ENCODE results near the gene CUX1.

The CUX1 gene

DNA sequence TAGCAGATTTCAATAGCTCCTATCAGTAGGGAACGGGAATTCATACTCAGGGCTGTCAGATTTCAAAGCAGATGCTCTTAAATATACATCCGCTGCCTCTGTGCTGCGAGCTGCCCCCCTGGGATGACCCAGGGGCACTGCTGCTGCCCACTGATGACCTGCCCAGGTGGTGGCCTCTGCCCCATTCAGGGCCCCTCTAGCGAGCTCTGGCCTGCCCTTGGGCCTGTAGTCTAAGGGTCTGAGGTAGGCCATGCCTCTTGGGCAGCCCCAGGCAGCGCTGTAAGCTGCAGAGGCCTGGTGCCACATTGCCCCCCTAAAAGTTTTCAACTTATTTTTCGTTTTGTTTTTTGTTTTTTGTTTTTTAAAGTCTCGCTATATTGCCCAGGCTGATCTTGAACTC lies 418.7 kb downstream of the CUX1 start:
- Histone ChIP-seq H3K27ac (replicated peaks) (no peak overlapping the region), H3K27me3 (ENCODE audit: insufficient read depth, poor library complexity, severe bottlenecking) (no peaks in the 10 kb centered on the region), H3K4me3 (replicated peaks; ENCODE audit: insufficient read depth, low read length) (no peak overlapping the region)
- TF ChIP-seq, protein P1, sequence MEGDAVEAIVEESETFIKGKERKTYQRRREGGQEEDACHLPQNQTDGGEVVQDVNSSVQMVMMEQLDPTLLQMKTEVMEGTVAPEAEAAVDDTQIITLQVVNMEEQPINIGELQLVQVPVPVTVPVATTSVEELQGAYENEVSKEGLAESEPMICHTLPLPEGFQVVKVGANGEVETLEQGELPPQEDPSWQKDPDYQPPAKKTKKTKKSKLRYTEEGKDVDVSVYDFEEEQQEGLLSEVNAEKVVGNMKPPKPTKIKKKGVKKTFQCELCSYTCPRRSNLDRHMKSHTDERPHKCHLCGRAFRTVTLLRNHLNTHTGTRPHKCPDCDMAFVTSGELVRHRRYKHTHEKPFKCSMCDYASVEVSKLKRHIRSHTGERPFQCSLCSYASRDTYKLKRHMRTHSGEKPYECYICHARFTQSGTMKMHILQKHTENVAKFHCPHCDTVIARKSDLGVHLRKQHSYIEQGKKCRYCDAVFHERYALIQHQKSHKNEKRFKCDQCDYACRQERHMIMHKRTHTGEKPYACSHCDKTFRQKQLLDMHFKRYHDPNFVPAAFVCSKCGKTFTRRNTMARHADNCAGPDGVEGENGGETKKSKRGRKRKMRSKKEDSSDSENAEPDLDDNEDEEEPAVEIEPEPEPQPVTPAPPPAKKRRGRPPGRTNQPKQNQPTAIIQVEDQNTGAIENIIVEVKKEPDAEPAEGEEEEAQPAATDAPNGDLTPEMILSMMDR (IDR thresholded peaks at IDR 0.05; ENCODE audit: insufficient read depth, low read length), result no peak
- TF ChIP-seq SPI1 (IDR thresholded peaks at IDR 0.05; ENCODE audit: borderline replicate concordance, low read depth) (no peak), POLR2AphosphoS5 (IDR thresholded peaks at IDR 0.05; ENCODE audit: low read depth) (no peak), GABPA (IDR thresholded peaks at IDR 0.05; ENCODE audit: low read depth) (no peak)
- TF ChIP-seq, protein P2, sequence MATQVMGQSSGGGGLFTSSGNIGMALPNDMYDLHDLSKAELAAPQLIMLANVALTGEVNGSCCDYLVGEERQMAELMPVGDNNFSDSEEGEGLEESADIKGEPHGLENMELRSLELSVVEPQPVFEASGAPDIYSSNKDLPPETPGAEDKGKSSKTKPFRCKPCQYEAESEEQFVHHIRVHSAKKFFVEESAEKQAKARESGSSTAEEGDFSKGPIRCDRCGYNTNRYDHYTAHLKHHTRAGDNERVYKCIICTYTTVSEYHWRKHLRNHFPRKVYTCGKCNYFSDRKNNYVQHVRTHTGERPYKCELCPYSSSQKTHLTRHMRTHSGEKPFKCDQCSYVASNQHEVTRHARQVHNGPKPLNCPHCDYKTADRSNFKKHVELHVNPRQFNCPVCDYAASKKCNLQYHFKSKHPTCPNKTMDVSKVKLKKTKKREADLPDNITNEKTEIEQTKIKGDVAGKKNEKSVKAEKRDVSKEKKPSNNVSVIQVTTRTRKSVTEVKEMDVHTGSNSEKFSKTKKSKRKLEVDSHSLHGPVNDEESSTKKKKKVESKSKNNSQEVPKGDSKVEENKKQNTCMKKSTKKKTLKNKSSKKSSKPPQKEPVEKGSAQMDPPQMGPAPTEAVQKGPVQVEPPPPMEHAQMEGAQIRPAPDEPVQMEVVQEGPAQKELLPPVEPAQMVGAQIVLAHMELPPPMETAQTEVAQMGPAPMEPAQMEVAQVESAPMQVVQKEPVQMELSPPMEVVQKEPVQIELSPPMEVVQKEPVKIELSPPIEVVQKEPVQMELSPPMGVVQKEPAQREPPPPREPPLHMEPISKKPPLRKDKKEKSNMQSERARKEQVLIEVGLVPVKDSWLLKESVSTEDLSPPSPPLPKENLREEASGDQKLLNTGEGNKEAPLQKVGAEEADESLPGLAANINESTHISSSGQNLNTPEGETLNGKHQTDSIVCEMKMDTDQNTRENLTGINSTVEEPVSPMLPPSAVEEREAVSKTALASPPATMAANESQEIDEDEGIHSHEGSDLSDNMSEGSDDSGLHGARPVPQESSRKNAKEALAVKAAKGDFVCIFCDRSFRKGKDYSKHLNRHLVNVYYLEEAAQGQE (IDR thresholded peaks at IDR 0.05; ENCODE audit: insufficient replicate concordance, low read depth), result no peak
- DNase-seq (ENCODE audit: low read depth in 1 of 2, low spot score in 1 of 2), result no peak

DNA sequence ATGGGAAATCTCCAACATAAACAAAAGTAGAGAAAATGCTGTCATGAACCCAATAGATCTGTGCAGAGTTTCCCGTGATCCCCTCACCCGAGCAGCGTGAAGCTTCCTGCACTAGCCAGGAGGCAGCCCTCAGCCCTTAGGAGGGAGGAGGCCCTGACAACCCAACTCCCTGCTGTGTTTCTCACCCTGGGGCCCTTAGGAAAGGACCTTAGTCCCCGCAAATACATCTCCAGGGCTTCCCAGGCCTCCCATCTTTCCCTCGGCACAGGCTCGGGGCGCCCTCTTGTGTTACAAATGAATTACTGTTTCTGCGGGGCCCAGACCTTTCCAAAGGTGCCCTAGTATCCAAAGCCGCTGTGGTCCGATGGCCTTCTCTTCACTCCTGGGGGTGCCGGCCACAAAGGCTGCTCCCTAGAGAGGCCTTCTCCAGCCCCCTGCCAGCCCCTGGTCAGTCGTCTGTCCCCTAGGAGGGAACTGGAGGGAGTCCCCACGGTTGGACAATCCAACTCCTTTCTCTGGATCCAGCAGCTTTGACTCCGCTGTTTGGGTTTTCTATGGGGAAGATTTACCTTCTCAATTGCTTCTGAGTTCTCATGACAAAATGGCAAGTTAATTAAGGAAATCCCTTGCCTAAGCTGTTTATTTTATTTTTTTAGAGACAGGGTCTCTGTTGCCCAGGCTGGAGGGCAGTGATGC lies 419.3 kb downstream of the CUX1 start:
- no peak for TF ChIP-seq SPI1 (IDR thresholded peaks at IDR 0.05; ENCODE audit: borderline replicate concordance, low read depth)
- TF ChIP-seq POLR2AphosphoS5 (IDR thresholded peaks at IDR 0.05; ENCODE audit: low read depth), result no peak
- TF ChIP-seq GABPA (IDR thresholded peaks at IDR 0.05; ENCODE audit: low read depth), result no peak
- TF ChIP-seq, protein P1 (IDR thresholded peaks at IDR 0.05; ENCODE audit: insufficient read depth, low read length), result peak; percentile 44
- TF ChIP-seq, protein P2 (IDR thresholded peaks at IDR 0.05; ENCODE audit: insufficient replicate concordance, low read depth), result no peak
- Histone ChIP-seq H3K27ac (replicated peaks) (no peak overlapping the region), H3K27me3 (ENCODE audit: insufficient read depth, poor library complexity, severe bottlenecking) (no peaks in the 10 kb centered on the region), H3K4me3 (replicated peaks; ENCODE audit: insufficient read depth, low read length) (no peak overlapping the region)
- peak in 1 of 2 experiments; percentile 63 for DNase-seq (ENCODE audit: low read depth in 1 of 2, low spot score in 1 of 2)

DNA sequence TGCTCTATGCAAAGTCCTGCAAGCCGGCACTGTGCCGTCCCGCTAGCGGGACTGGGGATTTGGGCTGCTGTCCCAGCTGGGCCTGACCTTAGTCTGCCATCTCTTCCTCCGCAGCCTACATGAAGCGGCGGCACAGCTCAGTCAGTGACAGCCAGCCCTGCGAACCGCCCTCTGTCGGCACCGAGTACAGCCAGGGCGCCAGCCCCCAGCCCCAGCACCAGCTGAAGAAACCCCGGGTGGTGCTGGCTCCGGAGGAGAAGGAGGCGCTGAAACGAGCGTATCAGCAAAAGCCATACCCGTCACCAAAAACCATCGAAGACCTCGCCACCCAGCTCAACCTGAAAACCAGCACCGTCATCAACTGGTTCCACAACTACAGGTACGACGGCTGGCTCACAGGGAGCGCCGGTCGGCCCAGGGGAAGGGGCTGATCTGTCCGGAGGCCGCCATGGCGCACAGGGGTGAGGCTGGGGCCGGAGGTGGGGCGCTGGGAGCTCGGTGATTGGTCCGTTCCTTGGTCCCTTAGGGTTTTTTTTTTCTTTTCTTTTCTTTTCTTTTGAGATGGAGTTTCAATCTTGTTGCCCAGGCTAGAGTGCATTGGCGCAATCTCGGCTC lies 421.9 kb downstream of the CUX1 start:
- H3K27me3 ChIP-seq (ENCODE audit: insufficient read depth, poor library complexity, severe bottlenecking), result no peaks in the 10 kb centered on the region
- no peak overlapping the region for H3K27ac ChIP-seq (replicated peaks)
- H3K4me3 ChIP-seq (replicated peaks; ENCODE audit: insufficient read depth, low read length), result no peak overlapping the region
- DNase-seq (ENCODE audit: low read depth in 1 of 2, low spot score in 1 of 2), result no peak
- TF ChIP-seq POLR2AphosphoS5 (IDR thresholded peaks at IDR 0.05; ENCODE audit: low read depth), result no peak
- TF ChIP-seq, protein P2 (IDR thresholded peaks at IDR 0.05; ENCODE audit: insufficient replicate concordance, low read depth), result no peak
- TF ChIP-seq SPI1 (IDR thresholded peaks at IDR 0.05; ENCODE audit: borderline replicate concordance, low read depth), result no peak
- no peak for TF ChIP-seq GABPA (IDR thresholded peaks at IDR 0.05; ENCODE audit: low read depth)
- TF ChIP-seq, protein P1 (IDR thresholded peaks at IDR 0.05; ENCODE audit: insufficient read depth, low read length), result no peak

All from HL-60 (cell line).